K562 (cell line): ENCODE measurements around the gene SEC14L5. TPM values are rescaled to one million over a fixed set of nuclear protein-coding genes. Genes with fewer than 3 reads are reported as not detected.

Source experiments
- ATAC-seq: fragments of 200-7000 bp; cut with Tn5 transposase; 3 replicates; pipeline ENCODE4 v1.9.1; 2020; ENCODE audit warnings: moderate library complexity
- BruUV-seq: library from RNA; stranded (reverse); fragments of 400-500 nt; replicated peaks from 2 replicates; lab custom pipeline; 2021; lab: Mats Ljungman, UMichigan
- CTCF ChIA-PET: fragments of 300-600 bp; formaldehyde crosslinking; extraction: SDS; loops from one replicate; lab custom pipeline; 2021; ENCODE audit warnings: low intra/inter-chr PET ratio; lab: Yijun Ruan, JAX
- POLR2A ChIA-PET: fragments of 300-600, 350-650 bp; sonication (Branson Sonifier 250); formaldehyde crosslinking; extraction: SDS; loops from one replicate; lab custom pipeline; 2021; ENCODE audit warnings: antibody characterized with exemption, inconsistent platforms; lab: Yijun Ruan, JAX
- DNase-seq, 4 experiments: peaks; one replicate each; pipeline versions ENCODE4 v3.0.0 to v3.0.0-alpha.2; 2011 to 2018; ENCODE audit warnings: low spot score in 3 of 4, mixed read lengths in 3 of 4; ENCODE audit errors: extremely low read depth in 1 of 4
- FAIRE-seq: peaks from 2 replicates; lab custom pipeline; 2011; peaks lifted over from hg19 to GRCh38; lab: Jason Lieb, UNC
- H2AFZ ChIP-seq: 2 replicates; pipeline ENCODE4 v1.6.0; 2011; ENCODE audit warnings: low read depth, low read length, control low read depth, inconsistent platforms
- H3K27ac ChIP-seq: fragments of 200-600 bp; 3 replicates; pipeline ENCODE4 v1.8.0; 2011; ENCODE audit warnings: low read depth, mild to moderate bottlenecking, control low read depth, inconsistent platforms, low read length, moderate library complexity, mixed read lengths; ENCODE audit errors: extremely low read depth
- H3K27me3 ChIP-seq, 2 experiments: fragments of 300-600 bp in 1 of 2; 2 replicates in 1 of 2; 3 replicates in 1 of 2; pipeline versions ENCODE4 v1.6.0 to v1.8.0; 2011; ENCODE audit warnings: inconsistent platforms in 2 of 2, low read length in 2 of 2, mild to moderate bottlenecking in 1 of 2, mixed read lengths in 1 of 2, moderate library complexity in 1 of 2; ENCODE audit not compliant: control insufficient read depth in 2 of 2, insufficient read depth in 2 of 2
- H3K36me3 ChIP-seq: fragments of 300-600 bp; 3 replicates; pipeline ENCODE4 v1.8.0; 2011; ENCODE audit warnings: mild to moderate bottlenecking, low read length, inconsistent platforms; ENCODE audit not compliant: control insufficient read depth, insufficient read depth
- H3K4me1 ChIP-seq, 2 experiments: fragments of 200-600 bp in 1 of 2; replicated peaks in 1 of 2; 2 replicates in 1 of 2; 3 replicates in 1 of 2; pipeline versions ENCODE4 v1.5.1 to v1.8.0; 2011; ENCODE audit warnings: inconsistent platforms in 2 of 2, low read length in 2 of 2, mild to moderate bottlenecking in 1 of 2, mixed read lengths in 1 of 2, moderate library complexity in 1 of 2; ENCODE audit not compliant: control insufficient read depth in 2 of 2, insufficient read depth in 2 of 2
- H3K4me2 ChIP-seq: 2 replicates; pipeline ENCODE4 v1.6.1; 2011; ENCODE audit warnings: low read length, control low read depth, inconsistent platforms, mixed read lengths; ENCODE audit not compliant: insufficient read depth
- H3K4me3 ChIP-seq: fragments of 200-600 bp; sonication (generic), shearing (Covaris generic); 2 replicates; pipeline ENCODE4 v1.5.1; 2016; ENCODE audit warnings: control low read depth, inconsistent platforms
- H3K79me2 ChIP-seq: fragments of 200-600 bp; 3 replicates; pipeline ENCODE4 v1.8.0; 2011; ENCODE audit warnings: low read length, inconsistent platforms; ENCODE audit not compliant: control insufficient read depth, insufficient read depth
- H3K9ac ChIP-seq, 2 experiments: 2 replicates each; pipeline versions ENCODE4 v1.6.0 to v1.6.1; 2011; ENCODE audit warnings: low read depth in 2 of 2, low read length in 2 of 2, control low read depth in 1 of 2, inconsistent platforms in 1 of 2, mild to moderate bottlenecking in 1 of 2, mixed read lengths in 1 of 2; ENCODE audit not compliant: insufficient read depth in 1 of 2
- H3K9me1 ChIP-seq: one replicate; pipeline ENCODE4 v1.6.0; 2011; ENCODE audit warnings: inconsistent platforms, mild to moderate bottlenecking, low read length, moderate library complexity; ENCODE audit not compliant: control insufficient read depth, insufficient read depth
- H3K9me3 ChIP-seq: replicated peaks from 2 replicates; pipeline ENCODE4 v1.5.1; 2011; ENCODE audit warnings: low read depth, low read length, inconsistent platforms; ENCODE audit not compliant: control insufficient read depth, insufficient read depth
- H4K20me1 ChIP-seq: replicated peaks from 2 replicates; pipeline ENCODE4 v1.6.1; 2011; ENCODE audit warnings: low read length, inconsistent platforms, mixed read lengths; ENCODE audit not compliant: control insufficient read depth, insufficient read depth
- CC2D1A ChIP-seq: fragments of 450-650 bp; IDR thresholded peaks from 2 replicates; pipeline ENCODE4 v1.6.1; 2017; ENCODE audit warnings: mild to moderate bottlenecking
- HDGF ChIP-seq: fragments of 450-650 bp; IDR thresholded peaks from 2 replicates; pipeline ENCODE4 v1.6.1; 2016
- MCM3 ChIP-seq: fragments of 450-650 bp; IDR thresholded peaks from 2 replicates; pipeline ENCODE4 v1.6.1; 2016
- NFRKB ChIP-seq: fragments of 450-650 bp; IDR thresholded peaks from 2 replicates; pipeline ENCODE4 v1.6.1; 2016; ENCODE audit warnings: low read depth
- RBBP5 ChIP-seq: fragments of 200-600 bp; sonication (generic); IDR thresholded peaks from 2 replicates; pipeline ENCODE4 v1.6.1; 2012; ENCODE audit warnings: borderline replicate concordance, mild to moderate bottlenecking, low read length, control low read depth, inconsistent platforms; ENCODE audit not compliant: insufficient read depth, poor library complexity, severe bottlenecking
- ZEB2 ChIP-seq: fragments of 450-650 bp; IDR thresholded peaks from 2 replicates; pipeline ENCODE4 v1.6.1; 2016
- WGBS: fragments of 100-300 bp; shearing (Covaris generic); methylation state at CpG from one replicate; pipeline ENCODE4 v1.1.6; 2016; ENCODE audit warnings: low coverage, mixed read lengths; ENCODE audit not compliant: insufficient coverage; ENCODE audit errors: missing lambda C conversion rate; 5-methylcytosine and 5-hydroxymethylcytosine counted together
- in situ Hi-C: fragments of 300-500 bp; cut with MboI; formaldehyde crosslinking; loops from 4 replicates; pipeline ENCODE4 v1.15.0; 2018; ENCODE audit warnings: inconsistent platforms, mixed read lengths
- intact Hi-C: fragments of 100-400 bp; cut with micrococcal nuclease; formaldehyde crosslinking; loops from 2 replicates; pipeline ENCODE4 v1.14.2; 2022
- polyA plus RNA-seq, 8 experiments: library from polyadenylated mRNA; depleted of rRNA in 4 of 8; stranded (reverse) in 5 of 8; unstranded in 3 of 8; fragments of >200 nt; fragmentation: Nextera tagmentation in 2 of 8; fragmentation: Illumina TruSeq in 1 of 8; extraction: Ambion mirVana in 2 of 8; extraction: Trizol in 1 of 8; gene quantifications; 2 replicates each; pipeline versions ENCODE4 v1.2.1 to v1.2.3, GENCODE V29; 2011 to 2014; ENCODE audit warnings: inconsistent platforms in 1 of 8, missing spikeins in 1 of 8
- total RNA-seq, 7 experiments: library from RNA; depleted of rRNA in 6 of 7; stranded (reverse); fragments of >200 nt in 6 of 7; fragmentation: Illumina TruSeq in 2 of 7; extraction: Trizol in 2 of 7; gene quantifications; 2 replicates each; pipeline versions ENCODE4 v1.2.1 to v1.2.3, GENCODE V29; 2011 to 2021; ENCODE audit warnings: low replicate concordance in 1 of 7
- TF ChIP-seq, protein P1 (sequence below): IDR thresholded peaks from 2 replicates; pipeline ENCODE4 v1.6.1; 2011; ENCODE audit not compliant: insufficient read length; ENCODE audit errors: extremely low read depth
- TF ChIP-seq, protein P2 (sequence below): IDR thresholded peaks from 2 replicates; pipeline ENCODE4 v1.6.1; 2016; ENCODE audit warnings: missing genetic modification characterization, missing compliant biosample characterization
- TF ChIP-seq, protein P3 (sequence below): IDR thresholded peaks from 2 replicates; pipeline ENCODE4 v1.6.1; 2012; ENCODE audit warnings: low read depth, low read length, improper control_type of control experiment, borderline replicate concordance
- TF ChIP-seq, protein P4 (sequence below): fragments of 450-650 bp; formaldehyde crosslinking; IDR thresholded peaks from 2 replicates; pipeline ENCODE4 v1.4.0; 2020; ENCODE audit warnings: mild to moderate bottlenecking

Gene SEC14L5
- total and polyA plus RNA-seq, 9 of the 15 experiments (the other 6 are each of a cell fraction or from before 2014, with no cell fraction given): 0.11 TPM; not detected in 8

DNA sequence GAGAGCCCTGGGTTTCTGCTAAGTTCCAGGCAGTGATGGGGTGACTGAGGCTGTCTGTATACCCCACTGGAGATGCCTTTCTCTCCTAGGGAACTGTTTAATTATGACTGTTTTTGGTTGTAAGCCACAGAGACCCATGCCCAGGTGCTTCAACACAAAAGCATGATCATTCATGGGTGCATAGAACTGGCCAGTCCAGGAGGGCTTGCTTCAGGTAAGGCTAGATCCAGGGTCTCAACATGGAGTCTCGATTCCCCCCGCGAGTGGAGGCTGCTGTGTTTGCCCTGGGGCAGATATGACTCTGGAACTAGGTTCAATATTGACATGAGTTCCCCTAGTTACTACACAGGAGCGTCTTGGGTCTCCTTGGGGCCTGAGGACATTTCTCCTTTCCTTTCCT lies 57.8 kb downstream of the SEC14L5 start:
- Histone ChIP-seq H3K9me1 (no peaks in the 10 kb centered on the region), H2AFZ (no peak overlapping the region), H3K4me3 (no peak overlapping the region), H3K79me2 (no peaks in the 10 kb centered on the region), H3K4me1 (peaks cover 0 to 8% of the 10 kb centered on the region in 2 experiments; a peak in 1 of 5 replicates), H4K20me1 (no peaks in the 10 kb centered on the region; the same call in 1 of the 2 replicates), H3K36me3 (no peaks in the 10 kb centered on the region), H3K27ac (no peak overlapping the region), H3K4me2 (no peak overlapping the region), H3K27me3 (peaks cover 11 to 55% of the 10 kb centered on the region in 2 experiments; a peak in 4 of 5 replicates), H3K9me3 (no peaks in the 10 kb centered on the region), H3K9ac (no peak overlapping the region)
- FAIRE-seq (no peak), ATAC-seq (no peak), DNase-seq (no peak)
- 0% methylated on average over 4 of the region's 4 CpGs for WGBS
- ChIA-PET CTCF (no interaction called here), POLR2A (no interaction called here)
- no TSS peak for BruUV-seq
- intact Hi-C loops (no loop called here), in situ Hi-C loops (no loop called here)
- TF ChIP-seq CC2D1A (no peak), RBBP5 (no peak), HDGF (no peak), NFRKB (no peak), ZEB2 (no peak), MCM3 (no peak)
- TF ChIP-seq, protein P1, sequence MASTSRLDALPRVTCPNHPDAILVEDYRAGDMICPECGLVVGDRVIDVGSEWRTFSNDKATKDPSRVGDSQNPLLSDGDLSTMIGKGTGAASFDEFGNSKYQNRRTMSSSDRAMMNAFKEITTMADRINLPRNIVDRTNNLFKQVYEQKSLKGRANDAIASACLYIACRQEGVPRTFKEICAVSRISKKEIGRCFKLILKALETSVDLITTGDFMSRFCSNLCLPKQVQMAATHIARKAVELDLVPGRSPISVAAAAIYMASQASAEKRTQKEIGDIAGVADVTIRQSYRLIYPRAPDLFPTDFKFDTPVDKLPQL: no peak
- TF ChIP-seq, protein P2, sequence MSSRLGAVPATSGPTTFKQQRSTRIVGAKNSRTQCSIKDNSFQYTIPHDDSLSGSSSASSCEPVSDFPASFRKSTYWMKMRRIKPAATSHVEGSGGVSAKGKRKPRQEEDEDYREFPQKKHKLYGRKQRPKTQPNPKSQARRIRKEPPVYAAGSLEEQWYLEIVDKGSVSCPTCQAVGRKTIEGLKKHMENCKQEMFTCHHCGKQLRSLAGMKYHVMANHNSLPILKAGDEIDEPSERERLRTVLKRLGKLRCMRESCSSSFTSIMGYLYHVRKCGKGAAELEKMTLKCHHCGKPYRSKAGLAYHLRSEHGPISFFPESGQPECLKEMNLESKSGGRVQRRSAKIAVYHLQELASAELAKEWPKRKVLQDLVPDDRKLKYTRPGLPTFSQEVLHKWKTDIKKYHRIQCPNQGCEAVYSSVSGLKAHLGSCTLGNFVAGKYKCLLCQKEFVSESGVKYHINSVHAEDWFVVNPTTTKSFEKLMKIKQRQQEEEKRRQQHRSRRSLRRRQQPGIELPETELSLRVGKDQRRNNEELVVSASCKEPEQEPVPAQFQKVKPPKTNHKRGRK (tag): no peak
- TF ChIP-seq, protein P3, sequence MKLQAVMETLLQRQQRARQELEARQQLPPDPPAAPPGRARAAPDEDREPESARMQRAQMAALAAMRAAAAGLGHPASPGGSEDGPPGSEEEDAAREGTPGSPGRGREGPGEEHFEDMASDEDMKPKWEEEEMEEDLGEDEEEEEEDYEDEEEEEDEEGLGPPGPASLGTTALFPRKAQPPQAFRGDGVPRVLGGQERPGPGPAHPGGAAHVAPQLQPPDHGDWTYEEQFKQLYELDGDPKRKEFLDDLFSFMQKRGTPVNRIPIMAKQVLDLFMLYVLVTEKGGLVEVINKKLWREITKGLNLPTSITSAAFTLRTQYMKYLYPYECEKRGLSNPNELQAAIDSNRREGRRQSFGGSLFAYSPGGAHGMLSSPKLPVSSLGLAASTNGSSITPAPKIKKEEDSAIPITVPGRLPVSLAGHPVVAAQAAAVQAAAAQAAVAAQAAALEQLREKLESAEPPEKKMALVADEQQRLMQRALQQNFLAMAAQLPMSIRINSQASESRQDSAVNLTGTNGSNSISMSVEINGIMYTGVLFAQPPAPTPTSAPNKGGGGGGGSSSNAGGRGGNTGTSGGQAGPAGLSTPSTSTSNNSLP: no peak
- TF ChIP-seq, protein P4, sequence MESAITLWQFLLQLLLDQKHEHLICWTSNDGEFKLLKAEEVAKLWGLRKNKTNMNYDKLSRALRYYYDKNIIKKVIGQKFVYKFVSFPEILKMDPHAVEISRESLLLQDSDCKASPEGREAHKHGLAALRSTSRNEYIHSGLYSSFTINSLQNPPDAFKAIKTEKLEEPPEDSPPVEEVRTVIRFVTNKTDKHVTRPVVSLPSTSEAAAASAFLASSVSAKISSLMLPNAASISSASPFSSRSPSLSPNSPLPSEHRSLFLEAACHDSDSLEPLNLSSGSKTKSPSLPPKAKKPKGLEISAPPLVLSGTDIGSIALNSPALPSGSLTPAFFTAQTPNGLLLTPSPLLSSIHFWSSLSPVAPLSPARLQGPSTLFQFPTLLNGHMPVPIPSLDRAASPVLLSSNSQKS (CRISPR knock-in tag): no peak
